NCI-H524 (cell line): ENCODE measurements around the gene CADM4.
"Not testable (repeated sequence)": the region's sequence is repeated elsewhere in the genome, so short reads cannot be mapped to it uniquely, and the experiment has no call there.

ENCODE experiments used
- DNase-seq, 2 experiments: peaks; one replicate each; lab custom pipeline; 2025; lab: John Stamatoyannopoulos, UW

Gene CADM4

DNA sequence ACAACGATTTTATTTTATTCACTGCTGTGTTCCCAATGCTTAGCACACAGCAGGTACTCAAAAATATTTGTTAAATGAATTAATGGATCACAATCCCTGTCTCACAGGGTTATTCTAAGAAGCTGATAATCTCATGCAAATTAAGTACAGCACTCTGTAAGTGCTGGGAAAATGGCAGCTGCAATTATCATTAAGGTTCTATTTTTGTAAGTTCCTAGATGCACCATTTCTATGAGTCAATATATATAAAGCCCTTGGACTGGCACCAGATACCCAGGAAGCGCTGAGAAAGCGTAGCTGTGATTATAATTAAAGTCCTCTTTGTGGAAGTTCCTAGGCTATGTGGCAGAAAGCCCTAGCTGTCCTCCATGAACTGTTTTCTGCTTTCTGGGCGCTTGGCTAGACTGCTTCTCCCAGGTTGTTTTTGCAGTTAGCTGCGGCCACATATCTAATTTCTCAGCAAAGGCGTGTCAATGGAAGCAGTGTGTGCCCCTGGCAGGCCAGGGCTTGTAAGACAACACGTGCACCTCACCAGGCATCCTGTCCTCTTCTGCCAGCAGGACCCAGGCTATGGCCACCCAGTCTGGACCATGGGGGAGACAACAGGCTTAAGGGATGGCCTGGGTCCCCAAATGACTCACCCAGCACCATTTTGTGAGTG is 33.0 kb downstream of the CADM4 start:
- DNase-seq, result no peak

DNA sequence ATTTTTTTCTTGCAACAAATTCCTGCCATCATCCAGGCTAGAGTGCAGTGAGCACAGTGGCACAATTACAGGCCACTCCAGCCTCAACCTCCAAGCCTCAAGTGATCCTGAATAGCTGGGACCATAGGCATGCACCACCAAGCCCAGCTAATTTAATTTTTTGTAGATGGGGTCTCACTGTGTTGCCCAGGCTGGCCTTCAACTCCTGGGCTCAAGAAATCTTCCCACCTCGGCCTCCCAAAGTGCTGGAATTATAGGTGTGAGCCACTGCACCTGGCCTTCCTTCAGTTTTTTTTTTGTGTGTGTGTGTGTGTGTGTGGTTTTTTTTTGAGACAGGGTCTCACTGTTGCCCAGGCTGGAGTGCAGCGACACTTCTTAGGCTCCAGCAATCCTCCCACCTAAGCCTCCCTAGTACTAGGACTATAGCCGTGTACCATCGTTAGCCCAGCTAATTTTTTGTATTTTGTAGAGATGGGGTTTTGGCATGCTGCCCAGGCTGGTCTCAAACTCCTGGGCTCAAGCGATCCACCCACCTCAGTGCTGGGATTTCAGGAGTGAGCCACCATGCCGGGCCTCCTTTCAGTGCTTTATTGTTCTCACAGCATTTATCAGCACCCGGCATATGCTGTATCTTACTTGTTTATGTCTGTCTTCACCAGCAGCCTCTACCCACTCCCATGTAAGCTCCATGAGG is 33.6 kb downstream of the CADM4 start:
- DNase-seq, result no peak

DNA sequence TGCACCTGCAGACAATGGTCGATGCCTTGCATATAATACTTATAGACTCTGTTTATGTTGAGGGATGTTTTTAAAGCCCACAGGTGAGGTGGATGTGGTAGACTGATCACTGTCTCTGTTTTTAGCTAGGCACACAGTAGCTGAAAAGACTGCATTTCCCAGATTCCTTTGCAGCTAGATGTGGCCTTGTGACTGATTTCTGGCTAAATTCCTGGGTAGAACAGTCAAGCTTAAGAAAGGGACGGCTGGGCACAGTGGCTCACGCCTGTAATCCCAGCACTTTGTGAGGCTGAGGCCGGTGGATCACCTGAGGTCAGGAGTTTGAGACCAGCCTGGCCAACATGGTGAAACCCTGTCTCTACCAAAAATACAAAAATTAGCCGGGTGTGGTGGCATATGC is 39.3 kb downstream of the CADM4 start:
- not testable (repeated sequence) for DNase-seq

DNA sequence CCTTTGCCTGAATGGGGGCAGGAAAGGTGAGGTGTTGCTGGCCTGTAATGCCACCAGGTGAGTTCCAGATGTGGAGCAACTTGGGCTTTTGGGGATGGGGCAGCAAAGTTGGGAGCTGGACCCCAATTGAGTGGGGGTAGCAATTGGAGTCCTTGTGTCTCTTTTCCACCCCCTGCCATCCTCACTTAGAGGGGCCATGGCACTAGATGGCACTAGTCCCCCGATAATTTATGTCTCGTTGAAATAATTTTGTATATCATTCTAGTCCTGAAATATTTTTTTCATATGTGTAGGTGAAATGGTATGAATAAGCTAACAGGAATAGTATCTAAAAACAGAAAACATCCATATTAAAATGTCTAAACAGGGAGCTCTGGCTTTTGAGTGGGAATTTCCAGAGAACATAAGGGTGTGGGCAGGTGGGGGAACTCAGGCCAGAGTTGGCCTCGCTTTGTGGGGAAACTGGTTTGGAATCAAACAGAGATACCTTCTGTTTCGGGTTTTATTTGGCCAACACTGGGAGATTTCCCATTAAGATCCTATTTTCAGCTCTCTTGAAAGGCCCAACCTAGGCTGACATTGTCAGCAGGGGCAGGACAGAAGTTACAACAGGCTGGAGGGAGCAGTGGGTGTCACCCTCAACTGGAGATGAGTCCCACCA is 39.9 kb downstream of the CADM4 start:
- DNase-seq, result no peak

DNA sequence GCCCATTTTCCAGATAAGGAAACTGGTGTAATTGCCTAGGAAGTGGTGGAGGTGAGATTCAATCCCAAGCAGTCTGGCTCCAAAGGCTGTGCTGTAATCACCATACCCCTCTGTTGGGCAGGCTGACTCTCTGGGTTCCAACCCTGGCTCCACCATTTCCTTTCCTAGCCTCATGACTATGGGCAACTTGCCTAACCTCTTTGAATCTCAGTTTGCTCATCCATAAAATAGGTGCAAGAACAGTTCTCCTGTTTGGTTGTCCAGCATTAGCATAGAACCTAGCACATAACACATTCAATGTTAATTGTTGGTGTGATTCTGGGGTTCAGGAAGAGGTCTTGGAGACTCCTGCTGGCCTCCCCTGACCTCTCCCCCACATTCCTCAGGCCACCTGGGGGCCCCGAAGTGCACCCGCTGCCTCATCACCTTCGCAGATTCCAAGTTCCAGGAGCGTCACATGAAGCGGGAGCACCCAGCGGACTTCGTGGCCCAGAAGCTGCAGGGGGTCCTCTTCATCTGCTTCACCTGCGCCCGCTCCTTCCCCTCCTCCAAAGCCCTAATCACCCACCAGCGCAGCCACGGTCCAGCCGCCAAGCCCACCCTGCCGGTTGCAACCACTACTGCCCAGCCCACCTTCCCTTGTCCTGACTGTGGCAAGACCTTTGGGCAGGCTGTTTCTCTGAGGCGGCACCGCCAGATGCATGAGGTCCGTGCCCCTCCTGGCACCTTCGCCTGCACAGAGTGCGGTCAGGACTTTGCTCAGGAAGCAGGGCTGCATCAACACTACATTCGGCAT is 41.0 kb downstream of the CADM4 start:
- no peak for DNase-seq

- no peak for DNase-seq
These were observed 41.8 kb downstream of the CADM4 start for GRCh38 chr19:43597876-43598275.

- no peak for DNase-seq
These were observed 42.7 kb downstream of the CADM4 start for GRCh38 chr19:43596842-43597461.

DNA sequence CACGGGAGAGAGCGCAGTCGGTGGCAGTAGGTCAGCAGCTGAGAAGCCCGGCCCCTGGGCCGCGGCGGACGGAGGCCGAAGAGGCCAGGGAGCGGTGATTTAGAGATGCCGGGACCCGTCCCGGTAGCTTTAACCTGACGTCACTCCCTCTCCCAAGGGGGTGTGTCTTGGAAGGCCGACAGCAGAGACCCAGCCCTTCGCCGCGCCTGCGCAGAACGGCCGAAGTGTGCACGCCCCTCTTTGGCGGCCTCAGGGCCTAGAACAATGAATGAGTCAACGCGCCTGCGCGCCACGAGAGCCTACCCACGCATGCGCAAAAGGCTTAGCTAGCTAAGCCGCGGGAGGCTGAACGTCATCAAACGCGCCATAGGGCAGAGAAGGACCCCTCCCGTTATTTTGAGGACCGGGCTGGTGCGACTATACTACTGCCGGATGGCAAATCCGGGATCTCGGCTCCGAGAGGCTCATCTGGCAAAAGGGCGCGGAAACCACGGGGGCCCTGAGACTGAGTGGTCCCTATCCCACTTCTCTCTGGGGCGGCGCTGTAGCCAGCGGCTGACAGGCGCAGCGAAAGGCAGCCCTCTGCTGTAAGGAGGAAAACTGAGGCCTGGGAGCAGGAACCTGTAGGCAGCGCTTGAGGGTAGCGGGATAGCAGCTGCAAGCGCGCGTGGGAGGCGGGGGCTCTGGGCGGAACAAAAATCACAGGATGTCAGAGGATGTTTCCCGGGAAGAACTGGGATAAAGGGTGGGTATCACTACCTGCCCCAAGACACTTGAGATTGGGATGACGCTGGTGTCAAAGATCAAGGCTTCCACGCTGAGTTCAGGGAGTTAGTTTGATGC is 43.4 kb downstream of the CADM4 start, which contains the start of the genes IRGQ and ZNF576:
IRGQ (minus strand) TSS at position 136 of the 843 bp plus-strand sequence. CDS start 796 bp downstream, outside the sequence.
ZNF576 (plus strand) TSS at position 597 of the 843 bp plus-strand sequence. CDS start 514 bp downstream, outside the sequence.
- peak; percentile 99 for DNase-seq

- no peak for DNase-seq
These were observed 44.0 kb downstream of the CADM4 start for GRCh38 chr19:43595605-43595998.

- DNase-seq, result peak in 1 of 2 experiments; percentile 52
These were observed 44.7 kb downstream of the CADM4 start for GRCh38 chr19:43594710-43595604.

- DNase-seq, result no peak
These were observed 45.5 kb downstream of the CADM4 start for GRCh38 chr19:43594081-43594697.

DNA sequence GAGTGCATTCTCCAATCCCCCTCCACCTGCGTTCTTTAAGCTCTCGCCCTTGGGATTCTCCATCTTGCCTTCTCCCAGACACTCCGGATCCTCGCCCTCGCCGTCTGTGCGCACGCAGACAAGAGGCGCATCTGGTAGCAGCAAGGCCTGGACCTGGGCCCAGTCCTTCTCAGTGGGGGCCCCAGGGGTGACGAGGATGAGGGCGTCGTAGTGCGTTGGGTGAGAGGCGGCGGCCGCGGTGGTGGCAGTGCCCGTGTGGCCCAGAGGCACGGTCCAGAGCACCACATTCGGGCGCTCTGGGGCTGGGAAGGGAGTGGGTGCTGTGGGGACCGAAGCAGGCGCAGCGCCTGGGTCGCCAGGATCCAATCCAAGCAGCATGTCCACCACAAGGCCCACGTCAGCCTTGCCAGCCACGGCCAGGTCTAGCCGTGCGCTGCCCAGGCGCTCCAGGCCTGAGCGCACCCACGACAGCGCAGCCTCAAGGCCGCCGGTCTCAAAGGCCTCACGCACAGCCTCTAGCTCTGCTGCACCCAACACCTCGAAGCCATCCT is 46.8 kb downstream of the CADM4 start:
- DNase-seq, result no peak

DNA sequence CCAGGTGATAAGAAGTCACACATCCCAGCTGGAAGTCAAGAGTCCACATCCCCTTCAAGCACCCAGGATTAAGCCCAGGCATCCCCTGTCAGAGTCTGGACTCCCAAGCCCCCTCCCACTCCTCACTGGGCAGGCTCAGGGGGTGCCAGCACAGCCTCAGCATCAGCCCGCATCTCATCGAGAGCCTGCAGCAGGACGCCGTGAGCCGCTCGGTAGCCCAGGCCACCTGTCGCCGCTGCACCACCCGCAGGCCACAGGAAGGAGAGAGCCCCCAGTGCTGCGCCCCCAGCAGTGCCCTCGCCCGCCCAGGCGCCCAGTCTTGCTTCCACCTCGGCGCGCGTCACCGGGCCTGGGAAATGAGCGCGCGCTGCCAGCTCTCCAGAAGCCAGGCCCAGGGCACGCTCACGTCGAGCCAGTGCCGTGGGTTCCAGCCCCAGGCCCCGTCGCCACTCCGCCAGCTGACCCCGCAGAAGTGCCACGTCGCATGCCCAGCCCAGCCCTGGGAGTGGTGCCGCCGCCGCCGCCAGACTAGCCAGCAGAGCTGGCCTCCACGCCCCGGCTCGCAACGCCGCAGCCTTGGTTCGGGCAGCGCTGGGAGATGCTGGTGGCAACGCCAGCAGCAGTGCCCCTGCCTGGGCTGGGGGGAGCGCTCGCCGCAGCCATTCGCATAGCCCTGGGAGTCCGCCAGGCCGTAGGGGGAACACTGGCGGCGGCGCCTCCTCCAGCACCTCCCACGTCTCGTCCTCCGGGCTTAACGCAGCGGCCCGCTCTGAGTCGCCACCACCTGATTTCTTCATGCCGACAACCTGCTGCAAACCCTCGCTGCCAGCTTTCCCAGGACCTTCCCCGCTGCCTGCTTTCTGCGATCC is 47.5 kb downstream of the CADM4 start:
- no peak for DNase-seq

DNA sequence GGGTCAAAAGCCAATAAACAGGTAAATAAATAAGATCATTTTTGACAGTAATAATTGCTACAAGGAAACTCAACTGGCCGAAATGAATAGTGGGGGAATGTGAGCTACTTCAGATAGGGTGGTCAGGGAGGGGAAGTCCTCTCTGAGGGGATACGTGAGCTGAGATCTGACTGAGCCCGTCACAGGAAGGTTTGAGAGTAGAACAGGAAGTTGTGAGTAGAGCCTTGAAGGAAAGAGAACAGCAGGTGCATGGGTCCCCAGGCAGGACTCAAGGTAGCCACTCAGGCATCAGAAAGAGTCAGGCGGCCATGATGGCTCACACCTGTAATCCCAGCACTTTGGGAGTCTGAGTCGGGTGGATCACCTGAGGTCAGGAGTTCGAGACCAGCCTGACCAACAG is 50.0 kb downstream of the CADM4 start:
- no peak for DNase-seq

GRCh38 chr19:43589277-43589676 is 50.4 kb downstream of the CADM4 start:
- DNase-seq, result no peak

DNA sequence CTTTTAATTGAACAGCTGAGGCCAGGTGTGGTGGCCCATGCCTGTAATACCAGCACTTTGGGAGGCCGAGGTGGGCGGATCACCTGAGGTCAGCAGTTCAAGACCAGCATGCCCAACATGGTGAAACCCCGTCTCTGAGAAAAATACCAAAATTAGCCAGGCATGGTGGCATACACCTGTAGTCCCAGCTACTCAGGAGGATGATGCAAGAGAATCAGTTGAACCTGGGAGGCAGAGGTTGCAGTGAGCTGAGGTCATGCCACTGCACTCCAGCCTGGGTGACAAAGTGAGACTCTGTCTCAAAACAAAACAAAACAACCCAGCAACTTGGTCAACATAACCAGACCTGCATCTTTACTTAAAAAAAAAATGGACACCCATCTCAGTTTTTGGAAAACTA is 52.6 kb downstream of the CADM4 start:
- not testable (repeated sequence) for DNase-seq

DNA sequence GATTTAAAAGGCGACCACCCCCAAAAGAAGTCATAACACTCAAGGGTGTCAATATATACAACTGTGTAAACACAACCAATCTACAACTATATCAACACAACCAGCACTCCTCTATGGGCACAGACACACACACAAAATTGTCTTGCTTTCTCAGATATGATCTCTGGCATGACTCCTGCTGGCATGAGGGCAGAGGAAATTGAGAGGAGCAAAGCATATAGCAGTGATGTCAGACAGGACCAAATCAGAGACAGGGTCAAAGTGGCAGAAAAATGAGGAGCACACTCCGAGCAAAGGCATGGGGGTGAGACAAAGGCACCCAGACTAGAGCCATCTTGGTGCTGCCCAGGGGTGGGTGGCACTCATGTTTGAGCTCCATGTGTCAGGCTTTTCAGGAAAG is 53.3 kb downstream of the CADM4 start:
- DNase-seq, result no peak

GRCh38 chr19:43584484-43584883 is 55.2 kb downstream of the CADM4 start:
- DNase-seq, result no peak
